NK-92 (cell line): ENCODE data around the gene PUM1.

Experiments
- DNase-seq: peaks from one replicate; lab custom pipeline; 2025; ENCODE audit not compliant: unreplicated experiment; lab: John Stamatoyannopoulos, UW

The PUM1 gene

DNA sequence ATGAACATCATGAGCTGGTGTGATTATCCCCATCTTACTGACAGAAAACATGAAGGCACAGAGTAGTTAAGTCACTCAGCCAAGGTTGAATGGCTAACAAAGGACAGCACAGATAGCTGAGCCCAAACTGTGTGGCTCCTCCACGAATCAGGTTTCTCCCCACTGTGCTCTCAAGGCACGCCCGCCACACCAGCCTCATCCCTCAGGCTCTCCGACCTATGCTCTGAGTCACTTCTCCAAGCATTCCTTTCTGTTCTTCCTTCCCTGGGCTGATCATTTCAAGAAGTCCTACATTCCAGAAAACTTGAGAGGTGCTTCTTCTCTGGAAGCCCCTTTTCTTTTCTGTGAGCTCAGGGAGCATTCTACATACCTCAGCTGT, 131.7 kb downstream of the PUM1 start:
- DNase-seq, result no peak

DNA sequence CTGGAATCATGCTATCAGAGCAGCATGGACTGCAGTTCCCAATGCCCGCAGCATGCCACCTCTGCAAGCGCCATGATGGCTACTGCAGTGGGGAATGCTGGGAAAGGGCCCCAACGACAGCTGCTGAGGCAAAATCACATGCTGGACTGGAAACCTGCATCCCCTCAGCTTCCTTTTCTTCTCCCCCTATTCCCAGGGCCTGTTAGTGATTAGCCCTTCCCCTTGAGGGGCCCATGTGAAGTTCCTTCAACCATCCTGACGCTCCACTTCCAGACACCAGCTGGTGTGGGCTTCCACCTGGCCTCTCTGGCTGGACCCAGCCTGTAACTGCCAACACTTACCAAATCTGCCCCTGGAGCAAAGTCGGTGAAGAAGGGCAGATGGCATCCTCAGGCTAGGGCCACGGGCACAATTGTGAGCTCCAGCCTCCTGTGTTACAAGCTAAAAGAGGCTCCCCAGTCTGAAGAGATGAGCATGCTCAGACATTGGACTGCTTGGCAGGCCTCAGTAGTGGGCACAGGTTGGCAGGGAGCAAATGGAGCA, 134.8 kb downstream of the PUM1 start:
- no peak for DNase-seq

DNA sequence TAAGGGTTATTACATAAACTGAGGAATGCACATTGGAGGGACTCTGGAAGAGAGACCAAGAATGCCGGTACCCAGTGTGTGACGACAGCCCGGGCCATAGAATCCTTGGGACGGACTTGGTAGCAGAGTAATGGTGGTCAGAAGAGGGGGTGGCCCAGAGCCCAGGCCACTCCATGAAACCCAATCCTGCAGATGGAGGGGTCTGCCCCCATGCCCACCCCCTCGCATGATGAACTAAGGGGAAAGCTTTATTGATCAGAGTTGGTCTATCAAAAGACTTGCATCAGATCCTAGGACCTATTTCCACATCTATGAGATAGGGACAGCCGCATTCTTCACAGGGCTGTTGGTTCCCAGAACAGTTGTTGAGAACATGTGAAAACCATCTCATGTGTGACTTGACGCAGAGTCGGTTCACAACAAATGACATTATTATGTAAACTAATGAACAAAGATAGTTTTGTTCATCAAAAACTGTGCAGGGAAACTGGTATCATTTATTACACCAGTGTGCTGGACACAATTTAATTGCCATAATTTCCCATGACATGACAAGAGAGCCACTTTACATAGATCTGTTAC, 135.5 kb downstream of the PUM1 start:
- no peak for DNase-seq

DNA sequence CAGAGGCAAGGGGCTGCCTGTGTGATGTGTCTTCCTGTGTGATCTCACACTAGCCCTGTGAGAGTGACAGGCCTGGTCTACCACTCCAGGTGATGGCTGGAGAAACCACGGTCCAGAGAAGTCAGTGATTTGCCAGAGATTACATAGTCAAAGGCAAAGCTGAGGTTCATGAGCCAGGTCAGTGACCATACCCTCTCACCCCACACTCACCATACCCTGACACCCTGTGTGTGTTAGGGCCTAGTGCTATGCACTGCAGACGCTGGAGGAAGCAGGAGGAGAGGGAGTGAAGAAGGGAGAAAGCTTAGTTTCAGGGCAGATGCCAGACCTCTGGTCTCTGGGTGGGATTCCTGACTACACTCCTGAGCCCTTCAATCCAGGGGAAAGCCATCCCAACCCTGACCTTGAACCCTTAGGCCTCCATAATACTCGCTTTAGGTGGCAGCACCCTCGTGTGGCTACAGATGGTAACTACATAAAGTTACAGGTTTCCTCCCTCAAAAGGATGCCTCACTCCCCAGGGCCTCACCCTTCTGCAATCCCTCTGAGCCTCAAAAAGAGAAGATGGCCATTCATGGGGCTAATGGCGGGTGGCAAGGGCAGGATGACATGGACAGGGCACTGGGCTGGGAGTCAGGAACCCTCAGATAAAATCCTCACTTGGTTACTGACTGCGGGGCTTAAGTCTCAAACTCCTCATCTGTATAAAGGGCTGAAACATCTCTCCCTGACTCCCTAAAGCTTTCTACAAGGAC, 136.2 kb downstream of the PUM1 start:
- DNase-seq, result no peak

DNA sequence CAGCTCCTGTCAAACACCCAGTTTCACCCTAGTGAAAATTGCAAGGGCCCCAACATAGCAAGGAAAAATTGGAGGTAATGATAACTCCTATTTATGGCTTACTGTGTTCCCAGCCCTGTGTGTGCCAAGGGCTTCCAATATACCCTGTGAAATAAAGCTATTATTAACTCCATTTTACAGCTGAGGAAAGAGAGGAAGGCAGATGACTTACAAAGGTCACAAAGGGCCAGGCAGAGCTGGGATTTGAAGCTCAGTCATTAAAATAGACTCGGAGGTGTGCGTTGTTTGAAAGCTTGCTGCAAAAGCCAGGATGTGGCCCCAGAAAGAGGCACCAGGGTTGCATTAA, 136.8 kb downstream of the PUM1 start:
- DNase-seq, result no peak

DNA sequence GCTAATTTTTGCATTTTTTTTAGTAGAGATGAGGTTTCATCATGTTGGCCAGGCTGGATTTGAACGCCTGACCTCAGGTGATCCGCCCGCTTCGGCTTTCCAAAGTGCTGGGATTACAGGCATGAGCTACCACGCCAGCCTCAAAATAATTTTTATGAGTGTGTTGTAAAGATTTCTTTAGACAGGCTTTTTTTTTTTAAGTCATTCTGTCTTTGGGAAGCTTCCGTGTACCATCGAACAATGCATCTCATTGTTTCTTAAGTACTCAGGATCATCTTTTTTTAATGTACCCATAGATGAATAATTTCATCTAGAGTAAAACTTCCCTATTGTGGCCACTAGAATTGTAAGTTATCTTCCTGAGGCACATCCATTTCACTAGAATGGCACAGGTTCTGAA, 137.3 kb downstream of the PUM1 start:
- no peak for DNase-seq

DNA sequence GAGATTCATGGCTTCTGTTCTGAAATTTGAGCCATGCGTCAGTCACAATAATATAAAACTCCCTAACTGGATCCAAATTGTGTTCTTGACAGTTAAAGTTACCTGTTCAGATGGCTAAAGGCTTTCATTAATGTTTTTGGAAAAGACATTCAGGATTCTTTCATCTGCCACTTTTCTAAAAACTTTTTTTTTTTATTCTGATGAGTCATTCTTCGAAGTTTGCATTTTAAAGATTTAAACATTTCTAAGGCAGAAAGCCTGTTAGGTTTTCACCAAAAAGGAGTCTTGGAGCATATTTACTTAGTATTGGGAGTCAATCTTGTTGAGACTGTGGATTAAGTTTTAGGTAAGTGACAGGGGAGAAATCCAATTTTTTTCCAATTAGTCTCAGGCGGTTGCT, 138.1 kb downstream of the PUM1 start:
- DNase-seq, result no peak

DNA sequence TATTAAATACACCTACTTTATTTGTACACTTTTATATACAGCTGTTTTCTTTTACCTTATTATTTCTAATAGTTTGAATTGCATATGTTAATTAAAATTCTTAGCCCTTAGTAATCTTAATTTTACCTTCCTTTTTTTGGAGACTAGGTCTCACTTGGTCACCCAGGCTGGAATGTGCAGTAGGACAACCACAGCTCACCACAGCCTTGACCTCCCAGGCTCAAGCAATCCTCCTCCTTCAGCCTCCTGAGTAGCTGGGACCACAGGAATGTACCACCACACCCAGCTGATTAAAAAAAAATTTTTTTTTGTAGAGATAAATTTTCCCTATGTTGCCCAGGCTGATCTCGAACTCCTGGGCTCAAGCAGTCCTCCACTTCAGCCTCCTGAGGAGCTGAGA, 141.9 kb downstream of the PUM1 start:
- DNase-seq, result no peak

DNA sequence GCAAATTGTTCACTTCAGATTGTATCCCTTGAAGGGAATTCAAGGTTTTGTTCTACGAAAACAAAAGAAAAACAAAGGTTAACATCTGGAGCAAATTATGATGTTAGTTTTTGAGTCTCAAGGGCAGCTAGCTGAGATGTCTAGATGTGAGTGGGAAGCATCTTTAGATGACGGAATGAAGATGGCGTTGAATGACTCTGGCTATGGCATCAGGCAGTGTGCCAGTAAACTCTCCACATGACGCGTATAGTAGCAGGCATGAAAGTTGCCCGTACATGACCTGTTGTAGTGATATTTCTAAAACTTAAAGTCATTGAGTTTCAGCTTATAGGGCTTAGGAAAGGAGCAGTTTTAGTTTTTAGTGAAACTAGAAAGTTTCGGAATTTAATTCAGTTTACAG, 144.7 kb downstream of the PUM1 start:
- no peak for DNase-seq

DNA sequence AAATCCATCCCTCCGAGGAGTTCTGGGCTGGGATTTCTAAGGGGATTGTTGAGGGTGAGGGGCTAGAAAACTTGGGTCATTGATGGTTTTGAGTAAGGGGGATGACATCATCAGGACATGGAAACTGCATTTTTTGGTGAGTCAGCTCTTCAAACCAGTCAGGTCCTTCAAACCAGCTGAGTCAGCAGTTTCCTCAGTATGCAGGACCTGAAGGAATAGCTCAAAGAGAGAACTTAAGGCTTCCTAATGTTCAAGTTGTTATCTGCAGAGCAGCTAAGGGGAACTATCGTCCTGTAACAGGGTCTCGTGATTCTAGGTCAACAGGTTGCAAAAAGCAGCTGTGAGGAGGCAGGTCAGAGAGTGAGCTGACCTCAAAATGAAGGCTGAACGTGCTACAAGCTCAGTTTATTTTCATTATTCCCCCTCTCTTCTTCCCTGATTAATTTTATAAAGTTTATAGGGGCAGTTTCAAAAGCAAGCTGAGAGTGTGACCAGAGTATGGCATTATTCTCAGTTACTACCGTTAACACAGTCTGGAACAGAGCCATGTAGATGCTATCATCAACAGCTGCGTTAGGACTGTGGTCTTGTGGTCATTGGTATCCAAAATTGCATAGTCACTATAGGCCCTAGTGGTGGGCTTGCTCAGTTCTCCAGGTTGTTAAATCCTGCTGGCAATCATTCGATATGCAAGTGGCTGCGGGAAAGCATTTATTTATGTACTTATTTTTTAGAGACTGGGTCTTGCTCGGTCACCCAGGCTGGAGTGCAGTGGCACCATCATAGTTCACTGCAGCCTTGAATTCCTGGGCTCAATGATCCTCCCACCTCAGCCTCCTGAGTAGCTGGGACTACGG, 146.3 kb downstream of the PUM1 start:
- no peak for DNase-seq

DNA sequence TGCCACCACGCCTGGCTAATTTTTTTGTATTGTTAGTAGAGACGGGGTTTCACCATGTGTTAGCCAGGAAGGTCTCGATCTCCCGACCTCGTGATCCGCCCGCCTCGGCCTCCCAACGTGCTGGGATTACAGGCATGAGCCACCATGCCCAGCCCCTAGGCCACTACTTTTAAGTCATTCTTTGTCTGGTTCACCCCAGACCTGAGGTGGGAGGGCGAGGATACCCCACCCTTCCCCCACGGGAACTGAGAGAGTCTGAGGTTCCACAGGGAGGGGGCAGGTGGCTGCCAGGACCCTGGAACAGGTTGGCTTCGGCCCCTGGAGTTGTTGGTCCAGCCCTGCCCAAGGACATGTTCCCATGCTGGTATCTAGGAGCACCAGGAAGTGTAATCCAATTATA, 149.2 kb downstream of the PUM1 start:
- no peak for DNase-seq

DNA sequence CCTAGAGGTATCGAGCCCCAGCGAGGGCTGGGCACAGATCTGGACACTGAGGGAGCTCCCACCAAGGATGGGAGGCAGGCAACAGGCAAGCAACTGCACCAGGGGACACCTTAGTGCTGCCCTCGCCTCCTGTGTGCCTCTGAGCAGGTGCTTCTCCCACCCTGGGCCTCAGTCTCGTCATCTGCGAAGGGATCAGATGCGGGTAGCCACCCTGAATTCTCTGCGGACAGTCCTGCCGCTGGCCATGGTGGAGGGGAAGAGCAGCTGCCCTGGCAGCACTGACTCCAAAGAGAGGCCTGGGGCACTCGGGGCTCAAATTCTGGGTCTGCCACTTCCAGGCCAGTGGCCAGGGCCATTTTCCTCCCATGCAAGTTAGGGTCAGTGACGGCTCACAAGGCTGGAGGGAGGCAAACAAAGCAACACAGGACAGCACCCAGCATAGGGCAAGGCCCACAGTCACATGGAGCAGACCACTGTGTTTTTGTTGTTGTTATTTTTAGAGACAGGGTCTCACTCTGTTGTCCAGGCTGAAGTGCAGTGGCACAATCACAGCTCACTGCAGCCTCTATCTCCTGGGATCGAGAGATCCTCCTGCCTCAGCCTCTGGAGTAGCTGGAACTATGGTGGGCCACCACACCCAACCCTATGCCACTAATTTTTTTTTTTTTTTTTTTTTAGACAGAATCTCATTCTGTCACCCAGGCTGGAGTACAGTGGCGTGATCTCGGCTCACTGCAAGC, 149.9 kb downstream of the PUM1 start:
- no peak for DNase-seq

DNA sequence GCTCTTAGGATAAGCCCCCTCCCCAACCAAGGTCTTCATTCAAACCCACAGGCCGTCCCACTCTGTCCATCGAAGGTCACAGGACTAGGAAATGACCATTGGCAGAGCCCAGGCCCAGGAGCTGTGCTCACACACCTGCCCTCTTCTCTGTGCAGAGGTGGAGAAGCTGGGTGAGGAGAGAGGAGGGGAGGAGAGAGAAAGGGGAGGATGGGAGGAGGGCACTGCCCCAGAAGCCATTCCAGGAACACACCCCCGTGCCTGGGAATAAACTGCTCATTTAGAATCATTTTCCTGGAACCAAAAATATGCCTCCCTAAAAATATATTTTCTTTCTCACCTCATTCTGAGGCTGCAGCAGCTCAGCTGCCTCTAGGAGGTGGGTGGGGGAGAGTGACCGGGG, 150.6 kb downstream of the PUM1 start:
- no peak for DNase-seq

DNA sequence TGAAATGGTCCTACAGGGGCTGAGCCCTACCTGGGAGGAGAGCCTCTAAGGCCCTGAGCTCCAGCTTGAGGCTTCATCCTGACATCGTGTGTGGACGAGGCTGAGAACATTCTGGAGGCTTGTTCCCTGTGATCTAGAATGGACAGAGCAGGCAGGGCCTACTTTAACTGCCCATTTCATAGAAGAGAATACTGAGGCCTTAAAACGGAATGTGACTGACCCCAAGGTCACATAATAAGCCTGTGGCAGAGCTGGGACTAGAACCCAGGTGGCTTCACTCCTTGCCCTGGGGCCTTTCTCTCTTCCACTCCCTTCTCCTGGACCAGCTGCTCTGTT, 151.0 kb downstream of the PUM1 start:
- DNase-seq, result no peak

DNA sequence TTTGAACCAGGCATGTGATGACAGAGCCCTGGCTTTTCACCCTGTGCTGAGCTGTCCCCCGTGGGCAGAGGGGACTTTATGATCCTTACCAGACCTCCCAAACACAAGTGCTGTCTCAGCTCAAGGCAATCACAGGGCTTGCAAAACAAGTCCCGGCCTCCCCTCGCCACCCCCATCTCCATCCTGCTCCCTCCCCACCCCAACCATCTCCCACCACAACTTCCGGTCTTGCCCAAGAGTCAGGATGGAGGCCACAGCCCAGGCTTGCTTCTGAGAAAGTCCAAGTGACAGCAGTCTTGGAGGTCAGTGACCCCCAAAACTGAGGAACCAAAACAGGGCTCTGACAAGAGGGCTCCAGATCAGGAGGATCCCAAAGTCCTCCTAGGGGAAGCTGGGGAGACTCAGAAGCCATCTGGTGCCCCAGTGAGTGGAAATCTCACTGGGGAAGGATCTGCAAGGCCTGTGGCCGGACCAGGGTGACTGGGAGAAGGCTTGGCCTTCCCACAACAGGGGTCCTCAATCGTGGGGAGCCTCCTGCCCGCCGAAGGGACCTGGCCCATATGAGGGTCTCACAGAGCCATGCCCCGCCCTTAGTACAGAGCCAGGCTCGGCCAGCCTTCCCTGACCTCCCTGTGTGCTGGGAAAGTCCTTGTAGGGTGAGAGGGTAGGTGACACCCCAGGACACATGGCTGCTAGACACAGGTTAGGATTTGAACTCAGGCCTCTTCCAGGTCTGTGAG, 152.4 kb downstream of the PUM1 start:
- DNase-seq, result no peak

DNA sequence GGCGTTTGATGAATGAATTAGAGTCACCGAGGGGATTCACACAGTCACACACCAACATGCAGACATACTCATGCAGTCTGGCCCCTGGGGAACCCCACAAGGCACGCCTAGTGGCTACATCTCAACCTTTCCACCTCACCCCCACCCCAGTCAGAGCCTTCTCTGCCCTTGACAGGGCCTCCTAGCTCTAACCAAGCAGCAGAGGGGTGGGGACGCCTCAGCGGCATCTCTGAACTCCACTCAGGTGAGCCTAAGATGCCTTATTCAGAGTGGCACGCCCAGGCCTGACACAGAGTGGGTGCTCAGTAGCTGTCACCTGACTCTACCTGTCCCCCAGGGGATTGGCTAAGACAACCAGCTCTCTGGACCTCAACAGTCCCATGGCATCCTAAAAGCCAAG, 153.3 kb downstream of the PUM1 start:
- no peak for DNase-seq

DNA sequence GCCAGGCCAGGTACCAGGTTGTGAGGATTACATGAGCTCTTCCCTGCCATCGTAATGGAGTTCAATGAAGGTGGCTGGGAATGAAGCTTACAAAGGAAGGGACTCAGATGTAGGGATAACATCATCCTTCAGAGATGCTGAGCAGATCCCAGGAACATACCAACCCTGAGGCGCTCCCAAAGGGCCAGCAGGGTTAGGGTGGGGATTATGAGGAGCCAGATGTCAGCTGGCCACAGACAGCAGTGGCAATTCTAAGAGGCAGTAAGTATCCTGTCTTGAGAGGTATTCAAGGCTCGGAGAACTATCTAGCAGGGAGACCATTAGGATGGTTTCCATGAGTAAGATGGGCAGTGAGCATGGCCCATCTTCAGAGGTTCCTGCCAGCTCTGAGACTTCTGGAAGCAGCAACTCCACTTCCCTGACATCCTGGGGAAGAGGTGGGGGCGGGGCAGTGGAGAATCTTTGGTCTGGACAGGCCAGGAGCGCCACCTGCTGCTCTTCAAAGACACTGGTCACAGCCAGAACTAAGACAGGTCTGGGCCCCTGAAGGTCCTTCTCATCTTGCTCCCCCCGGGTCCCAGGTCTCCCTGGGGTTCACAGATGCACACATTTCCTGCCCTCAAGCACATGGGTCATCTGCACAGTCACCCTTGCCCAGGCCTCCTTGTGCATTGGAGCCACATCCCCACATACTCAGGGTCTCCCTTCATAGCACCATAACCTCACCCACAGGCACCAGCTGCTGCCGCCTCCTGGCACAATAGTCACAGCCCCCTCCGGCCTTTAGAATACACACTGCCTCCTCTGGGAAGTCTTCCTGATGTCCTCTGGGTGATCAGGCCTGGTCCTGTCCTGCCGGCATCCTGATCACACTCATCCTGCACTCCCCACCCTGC, 154.2 kb downstream of the PUM1 start:
- no peak for DNase-seq

DNA sequence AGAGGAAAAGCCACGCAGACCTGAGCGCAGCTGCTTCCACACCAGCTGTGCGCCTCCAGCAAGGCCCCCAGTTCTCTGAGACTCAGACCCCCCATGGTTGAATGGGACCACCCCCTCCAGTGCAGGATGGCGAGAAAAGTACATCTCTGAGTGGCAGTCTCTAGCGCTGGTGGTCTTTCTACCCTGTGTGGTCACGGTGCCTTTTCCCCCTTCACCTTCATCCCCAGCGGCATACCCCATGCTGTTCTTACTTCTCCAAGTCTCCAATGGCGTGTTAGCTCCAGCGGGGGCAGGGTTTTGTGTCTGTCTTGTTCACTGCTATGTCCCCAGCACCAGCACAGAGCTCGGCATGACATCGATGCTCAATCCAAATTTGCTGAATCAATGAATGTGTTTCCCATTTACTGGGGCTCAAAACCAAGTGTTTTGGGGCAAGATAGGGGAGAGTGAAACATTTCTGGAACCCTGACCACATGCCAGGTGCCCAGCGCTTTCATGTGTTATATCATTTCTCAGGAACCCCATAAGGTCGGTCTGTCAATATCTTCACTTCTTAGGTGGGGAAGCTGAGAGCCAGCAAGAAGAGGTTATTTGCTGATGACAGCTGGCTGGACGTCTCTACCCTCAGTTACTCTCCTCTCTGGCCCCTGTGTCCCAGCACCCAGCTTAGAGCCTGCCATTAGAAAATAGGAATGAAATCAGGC, 156.0 kb downstream of the PUM1 start:
- no peak for DNase-seq

DNA sequence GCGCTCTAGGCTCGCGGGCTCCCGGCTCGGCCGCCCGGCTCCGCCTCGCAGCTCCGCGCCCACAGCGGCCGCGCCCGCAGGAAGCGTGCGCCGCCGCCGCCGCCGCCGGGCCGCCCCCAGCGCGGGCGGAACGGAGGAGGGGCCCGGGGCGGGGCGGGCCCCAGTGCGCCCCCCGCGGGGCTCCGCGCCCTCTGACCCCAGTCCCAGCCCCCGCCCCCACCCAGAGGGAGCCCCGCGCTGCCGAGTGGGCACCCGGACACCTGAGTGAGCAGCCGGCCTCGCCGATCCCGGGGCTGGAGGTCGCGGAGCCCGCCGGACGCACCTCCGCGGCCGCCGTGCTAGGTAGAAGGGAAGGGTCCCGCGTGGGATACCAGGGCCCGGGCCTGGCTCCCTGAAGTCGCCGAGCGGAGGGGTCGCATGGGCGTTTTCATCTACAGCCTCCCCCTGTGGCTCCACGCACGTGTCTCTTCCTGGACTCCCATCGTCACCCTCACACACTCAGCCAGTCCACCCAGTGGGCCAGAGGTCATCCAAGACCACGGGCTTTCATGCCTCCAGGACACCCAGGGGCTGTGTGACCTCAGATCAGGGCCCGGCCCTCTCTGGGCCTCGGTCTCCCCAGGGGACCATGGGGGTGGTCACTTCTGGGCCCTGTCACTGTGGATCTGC, 156.7 kb downstream of the PUM1 start, which contains the start of gene SDC3:
TSS of gene SDC3 (minus strand) at position 63 of the 669 bp plus-strand sequence. CDS start 172 bp downstream, outside the sequence.
- no peak for DNase-seq
